HCEC 1CT (cell line): ENCODE data around the gene PLIN3.
"Not testable (repeated sequence)": the region's sequence is repeated elsewhere in the genome, so short reads cannot be mapped to it uniquely, and the experiment has no call there.

Source experiments
- DNase-seq: peaks from one replicate; pipeline ENCODE4 v3.0.0-alpha.2; 2017

The PLIN3 gene

GRCh38 chr19:4867534-4868285 lies at the start of gene PLIN3:
PLIN3 (minus strand) TSS chr19:4867667; CDS start chr19:4861394, 6,273 bp downstream.
- peak; percentile 91 for DNase-seq

- no peak for DNase-seq
Observed at GRCh38 chr19:4916292-4917082, 49.0 kb upstream of the PLIN3 start.

GRCh38 chr19:4914736-4915501 lies 47.5 kb upstream of the PLIN3 start:
- peak; percentile 88 for DNase-seq

GRCh38 chr19:4913996-4914735 lies 46.7 kb upstream of the PLIN3 start:
- DNase-seq = no peak

- DNase-seq = peak; percentile 100
Observed at GRCh38 chr19:4911786-4912672, 44.6 kb upstream of the PLIN3 start.

- peak; percentile 46 for DNase-seq
Observed at GRCh38 chr19:4911314-4911713, 43.8 kb upstream of the PLIN3 start.

GRCh38 chr19:4910594-4911281 lies 43.3 kb upstream of the PLIN3 start:
- DNase-seq = peak; percentile 64

- peak; percentile 93 for DNase-seq
Observed at GRCh38 chr19:4909897-4910593, 42.6 kb upstream of the PLIN3 start.

- peak; percentile 36 for DNase-seq
Observed at GRCh38 chr19:4909156-4909896, 41.9 kb upstream of the PLIN3 start, which contains the start of gene UHRF1. UHRF1 (plus strand) TSS chr19:4909501; CDS start chr19:4910886, 1,385 bp downstream.

GRCh38 chr19:4908781-4909155 lies 41.3 kb upstream of the PLIN3 start:
- no peak for DNase-seq

- no peak for DNase-seq
Observed at GRCh38 chr19:4908360-4908759, 40.9 kb upstream of the PLIN3 start.

GRCh38 chr19:4906963-4907362 lies 39.5 kb upstream of the PLIN3 start:
- no peak for DNase-seq

- DNase-seq = no peak
Observed at GRCh38 chr19:4904481-4904880, 37.0 kb upstream of the PLIN3 start.

GRCh38 chr19:4902796-4903195 lies 35.3 kb upstream of the PLIN3 start, which contains the start of gene ARRDC5:
ARRDC5 (minus strand) TSS chr19:4902896; CDS start chr19:4902825, 71 bp downstream.
- no peak for DNase-seq

GRCh38 chr19:4900879-4901278 lies 33.4 kb upstream of the PLIN3 start:
- not testable (repeated sequence) for DNase-seq

GRCh38 chr19:4897146-4897545 lies 29.7 kb upstream of the PLIN3 start:
- DNase-seq = no peak

GRCh38 chr19:4896372-4896771 lies 28.9 kb upstream of the PLIN3 start:
- peak; percentile 45 for DNase-seq

- not testable (repeated sequence) for DNase-seq
Observed at GRCh38 chr19:4892962-4893361, 25.5 kb upstream of the PLIN3 start.

- DNase-seq = no peak
Observed at GRCh38 chr19:4891066-4891465, 23.6 kb upstream of the PLIN3 start.
